ENCODE measurements around the gene SKIL.
"Not testable (repeated sequence)": the region's sequence is repeated elsewhere in the genome, so short reads cannot be mapped to it uniquely, and the experiment has no call there.

SKIL gene, protein sequence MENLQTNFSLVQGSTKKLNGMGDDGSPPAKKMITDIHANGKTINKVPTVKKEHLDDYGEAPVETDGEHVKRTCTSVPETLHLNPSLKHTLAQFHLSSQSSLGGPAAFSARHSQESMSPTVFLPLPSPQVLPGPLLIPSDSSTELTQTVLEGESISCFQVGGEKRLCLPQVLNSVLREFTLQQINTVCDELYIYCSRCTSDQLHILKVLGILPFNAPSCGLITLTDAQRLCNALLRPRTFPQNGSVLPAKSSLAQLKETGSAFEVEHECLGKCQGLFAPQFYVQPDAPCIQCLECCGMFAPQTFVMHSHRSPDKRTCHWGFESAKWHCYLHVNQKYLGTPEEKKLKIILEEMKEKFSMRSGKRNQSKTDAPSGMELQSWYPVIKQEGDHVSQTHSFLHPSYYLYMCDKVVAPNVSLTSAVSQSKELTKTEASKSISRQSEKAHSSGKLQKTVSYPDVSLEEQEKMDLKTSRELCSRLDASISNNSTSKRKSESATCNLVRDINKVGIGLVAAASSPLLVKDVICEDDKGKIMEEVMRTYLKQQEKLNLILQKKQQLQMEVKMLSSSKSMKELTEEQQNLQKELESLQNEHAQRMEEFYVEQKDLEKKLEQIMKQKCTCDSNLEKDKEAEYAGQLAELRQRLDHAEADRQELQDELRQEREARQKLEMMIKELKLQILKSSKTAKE

DNA sequence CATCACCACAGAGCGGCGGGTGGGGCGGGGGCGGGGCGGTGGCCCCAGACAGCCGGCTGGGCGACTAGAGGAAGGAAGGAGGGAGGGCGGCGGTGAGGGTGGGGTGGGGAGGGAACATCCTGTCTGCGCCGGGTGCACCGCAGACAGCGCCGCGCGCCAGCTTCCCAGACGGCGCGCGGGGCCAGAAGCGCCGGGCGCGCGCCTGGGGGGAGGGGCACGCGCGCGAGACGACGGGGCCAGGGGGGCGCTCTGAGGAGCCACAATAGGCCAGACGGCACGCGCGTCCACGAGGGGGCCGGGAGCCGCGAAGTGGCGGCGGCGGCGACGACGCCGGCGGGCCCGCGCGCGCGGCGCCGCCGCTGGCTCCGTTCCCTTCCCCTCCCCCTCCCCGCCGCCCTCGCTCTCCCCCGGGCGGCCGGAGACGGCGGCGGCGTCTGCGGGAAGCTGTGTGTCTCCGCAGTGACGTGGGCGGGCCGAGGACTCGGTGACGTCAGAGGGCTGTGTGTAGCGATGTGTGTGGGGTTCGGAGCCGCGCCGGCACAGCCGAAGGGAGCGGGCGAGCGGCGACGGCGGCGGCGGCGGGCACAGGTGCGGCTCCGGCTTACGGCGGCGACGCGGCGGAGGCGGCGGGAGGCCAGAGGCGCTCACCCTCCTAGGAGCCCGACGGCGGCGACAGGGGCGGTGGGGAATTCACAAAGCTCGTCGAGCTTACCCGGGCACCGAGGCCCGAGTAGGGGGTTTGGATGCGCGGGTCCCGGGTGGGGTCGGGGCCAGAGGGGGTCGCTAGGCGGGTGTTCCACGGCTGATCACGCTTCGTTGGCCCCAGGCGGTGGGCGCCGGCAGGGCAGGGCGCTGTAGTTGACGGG, at the start of gene SKIL:
Gene SKIL, plus strand, starts transcription at position 540 of the 866 bp plus-strand sequence. CDS start 2,617 bp downstream, outside the sequence.
- in situ Hi-C loops (cut with MboI; ENCODE audit: low sequenced_read_pairs): no loop called here

- in situ Hi-C loops (cut with MboI; ENCODE audit: low sequenced_read_pairs): no loop called here
Observed at GRCh38 chr3:170309046-170309445, 48.5 kb upstream of the SKIL start.

- in situ Hi-C loops (cut with MboI; ENCODE audit: low sequenced_read_pairs): no loop called here
Observed at GRCh38 chr3:170317954-170318353, 39.6 kb upstream of the SKIL start.

DNA sequence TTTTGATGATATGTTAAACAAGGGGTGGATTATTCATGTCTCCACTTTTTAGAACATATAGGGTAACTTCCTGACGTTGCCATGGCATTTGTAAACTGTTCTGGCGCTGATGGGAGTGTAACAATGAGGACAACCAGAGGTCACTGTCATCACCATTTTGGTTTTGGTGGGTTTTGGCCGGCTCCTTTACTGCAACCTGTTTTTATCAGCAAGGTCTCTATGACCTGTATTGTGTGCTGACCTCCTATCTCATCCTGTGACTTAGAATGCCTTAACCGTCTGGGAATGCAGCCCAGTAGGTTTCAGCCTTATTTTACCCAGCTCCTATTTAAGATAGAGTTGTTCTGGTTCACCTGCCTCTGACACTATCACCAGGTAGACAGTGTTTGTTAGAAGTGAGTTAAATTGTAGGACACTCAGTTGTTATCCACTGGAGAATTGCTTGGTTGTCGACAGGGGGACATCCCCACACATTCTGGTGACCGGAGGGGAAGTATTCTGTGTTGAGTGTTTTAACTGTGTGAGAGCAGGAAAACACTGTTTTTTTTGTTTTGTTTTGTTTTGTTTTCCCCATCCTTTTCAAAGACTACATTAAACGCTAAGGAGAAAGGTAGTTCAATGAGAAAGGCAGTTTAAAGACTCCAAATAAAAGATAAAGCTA, 36.9 kb upstream of the SKIL start:
- in situ Hi-C loops (cut with MboI; ENCODE audit: low sequenced_read_pairs): no loop called here

DNA sequence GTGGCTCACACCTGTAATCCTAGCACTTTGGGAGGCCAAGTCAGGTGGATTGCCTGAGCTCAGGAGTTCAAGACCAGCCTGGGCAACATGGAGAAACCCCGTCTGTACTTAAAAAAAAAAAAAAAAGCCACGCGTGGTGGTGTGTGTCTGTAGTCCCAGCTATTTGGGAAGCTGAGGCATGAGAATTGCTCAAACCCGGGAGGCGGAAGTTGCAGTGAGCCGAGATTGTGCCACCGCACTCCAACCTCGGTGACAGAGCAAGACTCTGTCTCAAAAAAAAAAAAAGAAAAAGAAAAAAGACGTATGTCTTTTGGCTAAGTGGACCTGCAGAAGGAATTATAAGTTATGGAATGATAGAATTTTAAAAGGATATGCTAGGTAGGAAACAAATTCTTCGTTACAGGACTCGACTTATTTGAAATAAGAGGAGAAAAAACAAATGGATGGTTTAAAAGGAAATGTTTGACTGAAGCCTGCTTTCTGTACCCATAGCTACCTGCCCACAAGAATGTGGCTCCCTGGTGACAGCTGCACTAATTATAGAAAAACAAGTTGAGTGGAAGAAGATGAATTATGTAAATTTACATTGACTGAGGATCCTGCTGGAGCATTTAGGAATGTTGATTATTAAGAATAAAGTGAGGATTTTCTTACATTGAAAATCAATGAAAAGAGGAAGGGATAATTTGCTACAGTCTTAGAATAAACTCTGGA, 36.0 kb upstream of the SKIL start:
- in situ Hi-C loops (cut with MboI; ENCODE audit: low sequenced_read_pairs): no loop called here

- in situ Hi-C loops (cut with MboI; ENCODE audit: low sequenced_read_pairs): no loop called here
Observed at GRCh38 chr3:170322566-170323269, 34.8 kb upstream of the SKIL start.

GRCh38 chr3:170323331-170323730, 34.2 kb upstream of the SKIL start:
- in situ Hi-C loops (cut with MboI; ENCODE audit: low sequenced_read_pairs): no loop called here

GRCh38 chr3:170324962-170325361, 32.6 kb upstream of the SKIL start:
- in situ Hi-C loops (cut with MboI; ENCODE audit: low sequenced_read_pairs): no loop called here

DNA sequence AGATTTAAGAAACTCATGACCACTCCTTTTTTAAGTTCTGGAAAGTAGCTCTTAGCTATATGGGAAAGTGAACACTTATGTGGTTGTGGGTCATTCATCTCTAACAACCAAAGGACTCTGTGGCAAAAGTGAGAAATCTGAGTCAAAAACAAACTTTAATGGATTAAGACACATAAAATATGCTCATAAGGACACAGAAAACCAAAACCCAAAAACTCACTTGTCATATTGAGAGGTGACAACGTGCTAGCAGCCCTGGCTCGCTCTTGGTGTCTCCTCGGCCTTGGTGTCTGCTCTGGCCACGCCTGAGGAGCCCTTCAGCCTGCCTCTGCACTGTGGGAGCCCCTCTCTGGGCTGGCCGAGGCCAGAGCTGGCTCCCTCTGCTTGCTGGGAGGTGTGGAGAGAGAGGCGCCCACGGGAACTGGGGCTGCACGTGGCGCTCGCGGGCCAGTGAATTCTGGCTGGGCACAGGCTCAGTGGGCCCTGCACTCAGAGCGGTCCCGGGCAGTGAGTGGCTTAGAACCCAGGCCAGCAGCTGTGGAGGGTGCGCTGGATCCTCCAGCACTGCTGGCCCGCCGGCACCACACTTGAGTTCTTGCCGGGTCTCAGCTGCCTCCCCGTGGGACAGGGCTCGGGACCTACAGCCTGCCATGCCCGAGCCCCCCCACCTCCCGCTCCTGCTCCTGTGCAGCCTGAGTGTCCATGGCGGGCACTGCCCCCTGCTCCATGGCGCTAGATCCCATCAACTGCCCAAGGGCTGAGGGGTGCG, 30.3 kb upstream of the SKIL start:
- in situ Hi-C loops (cut with MboI; ENCODE audit: low sequenced_read_pairs): no loop called here

DNA sequence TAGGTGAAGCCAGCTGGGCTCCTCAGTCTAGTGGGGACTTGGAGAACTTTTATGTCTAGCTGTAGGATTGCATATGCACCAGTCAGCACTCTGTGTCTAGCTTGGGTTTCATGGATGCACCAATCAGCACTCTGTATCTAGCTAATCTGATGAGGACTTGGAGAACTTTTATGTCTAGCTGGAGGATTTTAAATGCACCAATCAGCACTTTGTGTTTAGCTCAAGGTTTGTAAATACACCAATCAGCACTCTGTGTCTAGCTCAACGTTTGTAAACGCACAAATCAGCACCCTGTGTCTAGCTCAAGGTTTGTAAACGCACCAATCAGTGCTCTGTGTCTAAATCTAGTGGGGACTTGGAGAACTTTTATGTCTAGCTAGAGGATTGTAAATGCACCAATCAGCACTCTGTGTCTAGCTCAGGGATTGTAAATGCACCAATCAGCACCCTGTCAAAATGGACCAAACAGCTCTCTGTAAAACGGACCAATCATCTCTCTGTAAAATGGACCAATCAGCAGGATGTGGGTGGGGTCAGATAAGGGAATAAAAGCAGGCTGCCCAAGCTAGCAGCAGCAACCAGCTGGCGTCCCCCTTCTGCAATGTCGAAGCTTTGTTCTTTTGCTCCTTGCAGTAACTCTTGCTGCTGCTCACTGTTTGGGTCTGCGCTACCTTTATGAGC, 29.5 kb upstream of the SKIL start:
- in situ Hi-C loops (cut with MboI; ENCODE audit: low sequenced_read_pairs): not testable (repeated sequence)

- in situ Hi-C loops (cut with MboI; ENCODE audit: low sequenced_read_pairs): no loop called here
Observed at GRCh38 chr3:170330366-170330765, 27.1 kb upstream of the SKIL start.

DNA sequence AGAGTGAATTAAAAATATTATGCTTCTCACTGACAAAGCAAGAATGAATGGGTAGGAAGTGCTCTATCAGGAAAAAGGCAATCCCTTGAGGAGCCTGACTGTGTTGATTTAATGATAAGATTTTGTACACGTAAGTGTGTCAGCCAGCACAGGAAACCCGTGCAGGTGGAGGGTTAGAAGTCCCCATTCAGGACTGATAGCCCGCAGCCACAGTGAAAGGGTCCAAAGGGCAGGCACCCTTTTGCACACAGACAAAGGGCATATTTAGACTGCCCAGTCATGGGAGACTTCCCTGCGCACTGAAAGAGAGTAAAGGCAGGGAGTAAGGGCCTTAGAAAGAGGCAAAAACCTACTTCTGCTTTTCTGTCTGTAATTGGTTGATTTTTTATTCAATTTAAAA, 26.4 kb upstream of the SKIL start:
- in situ Hi-C loops (cut with MboI; ENCODE audit: low sequenced_read_pairs): no loop called here

DNA sequence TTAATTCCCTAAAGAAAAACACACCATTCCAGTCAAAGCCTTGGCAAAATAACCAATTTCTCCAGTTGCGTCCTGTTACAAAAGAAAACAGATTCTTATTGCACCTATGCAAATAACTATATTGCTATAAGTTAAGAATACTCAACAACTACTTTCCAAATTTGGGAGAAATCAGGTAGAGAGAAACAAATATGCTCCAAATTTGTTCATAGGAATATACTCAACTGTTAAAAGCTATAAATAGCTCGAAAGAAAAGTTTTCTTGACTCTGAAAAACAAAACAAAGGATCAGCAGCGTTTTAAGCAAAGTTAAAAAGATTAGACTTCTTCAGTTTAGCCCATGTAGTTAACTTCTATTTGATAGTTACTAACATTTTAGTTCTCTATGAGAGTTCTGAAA, 20.1 kb upstream of the SKIL start:
- in situ Hi-C loops (cut with MboI; ENCODE audit: low sequenced_read_pairs): no loop called here

GRCh38 chr3:170338690-170339340, 18.7 kb upstream of the SKIL start:
- in situ Hi-C loops (cut with MboI; ENCODE audit: low sequenced_read_pairs): no loop called here

DNA sequence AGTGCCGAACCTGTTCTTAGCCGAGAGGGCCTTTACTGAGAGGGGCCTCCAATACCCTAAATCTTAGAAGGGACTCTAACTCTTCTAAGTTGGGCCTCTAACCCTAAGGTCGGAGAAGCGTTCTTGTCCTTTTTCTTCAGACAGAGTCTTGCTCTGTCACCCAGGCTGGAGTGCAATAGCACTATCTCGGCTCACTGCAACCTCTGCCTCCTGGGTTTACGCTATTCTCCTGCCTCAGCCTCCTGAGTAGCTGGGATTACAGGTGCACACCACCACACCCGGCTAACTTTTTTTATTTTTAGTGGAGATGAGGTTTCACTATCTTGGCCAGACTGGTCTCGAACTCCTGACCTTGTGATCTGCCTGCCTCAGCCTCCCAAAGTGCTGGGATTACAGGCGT, 15.2 kb upstream of the SKIL start:
- in situ Hi-C loops (cut with MboI; ENCODE audit: low sequenced_read_pairs): not testable (repeated sequence)

GRCh38 chr3:170343859-170344258, 13.7 kb upstream of the SKIL start:
- in situ Hi-C loops (cut with MboI; ENCODE audit: low sequenced_read_pairs): not testable (repeated sequence)

DNA sequence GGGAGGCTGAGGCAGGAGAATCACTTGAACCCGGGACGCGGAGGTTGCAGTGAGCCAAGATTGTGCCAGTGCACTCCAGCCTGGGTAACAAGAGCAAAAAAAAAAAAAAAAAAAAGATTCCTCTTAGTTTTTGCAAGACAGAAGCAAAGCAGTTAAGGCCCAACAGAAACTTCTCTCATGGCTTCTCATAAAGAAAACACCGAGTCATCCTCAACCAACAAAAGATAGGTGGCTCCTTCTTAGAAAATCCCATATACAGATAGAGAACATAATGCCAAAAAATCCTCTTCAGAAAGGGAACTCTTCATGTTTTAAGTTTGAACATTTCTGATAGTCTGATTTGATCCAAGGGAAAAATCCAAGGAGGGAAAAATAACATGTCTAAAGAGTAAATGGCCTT, 12.5 kb upstream of the SKIL start:
- in situ Hi-C loops (cut with MboI; ENCODE audit: low sequenced_read_pairs): no loop called here

Measured in HL-60/S4 treated with phorbol 12-myristate 13-acetate at 8.2 ng/mL for 4 days and 3 days (cell line).